WTC11 (cell line): Measurements from ENCODE around the gene ACTG2.

Source experiments
- ARID4B ChIP-seq: sonication (generic); formaldehyde crosslinking; IDR thresholded peaks from 2 replicates; pipeline ENCODE4 v1.8.0; 2023; ENCODE audit warnings: missing genetic modification reagents, mild to moderate bottlenecking, borderline replicate concordance
- CREB1 ChIP-seq: sonication (generic); formaldehyde crosslinking; IDR thresholded peaks from 2 replicates; pipeline ENCODE4 v1.8.0; 2023; ENCODE audit warnings: mild to moderate bottlenecking, missing genetic modification reagents
- E2F1 ChIP-seq: sonication (generic); formaldehyde crosslinking; IDR thresholded peaks from 2 replicates; pipeline ENCODE4 v1.8.0; 2022; ENCODE audit warnings: mild to moderate bottlenecking, missing genetic modification reagents
- FOXJ3 ChIP-seq: sonication (generic); formaldehyde crosslinking; IDR thresholded peaks from 2 replicates; pipeline ENCODE4 v1.9.0; 2021; ENCODE audit warnings: missing genetic modification reagents, mild to moderate bottlenecking, borderline replicate concordance
- IRF1 ChIP-seq: sonication (generic); formaldehyde crosslinking; IDR thresholded peaks from 2 replicates; pipeline ENCODE4 v1.8.0; 2023; ENCODE audit warnings: missing genetic modification reagents
- JUN ChIP-seq: sonication (generic); formaldehyde crosslinking; IDR thresholded peaks from 2 replicates; pipeline ENCODE4 v1.8.0; 2023; ENCODE audit warnings: mild to moderate bottlenecking, missing genetic modification reagents
- KAT7 ChIP-seq: sonication (generic); formaldehyde crosslinking; IDR thresholded peaks from 2 replicates; pipeline ENCODE4 v1.8.1; 2023; ENCODE audit warnings: missing genetic modification reagents, mild to moderate bottlenecking, borderline replicate concordance
- NFYB ChIP-seq: sonication (generic); formaldehyde crosslinking; conservative IDR thresholded peaks from 2 replicates; pipeline ENCODE4 v1.8.0; 2022; ENCODE audit warnings: low read depth, missing genetic modification reagents
- NR3C1 ChIP-seq: sonication (generic); formaldehyde crosslinking; conservative IDR thresholded peaks from 2 replicates; pipeline ENCODE4 v1.8.1; 2023; ENCODE audit warnings: low read depth, mild to moderate bottlenecking, missing genetic modification reagents
- ZNF138 ChIP-seq: sonication (generic); formaldehyde crosslinking; conservative IDR thresholded peaks from 2 replicates; pipeline ENCODE4 v1.8.1; 2022; ENCODE audit warnings: mild to moderate bottlenecking, moderate library complexity, missing genetic modification reagents
- ZNF263 ChIP-seq: sonication (generic); formaldehyde crosslinking; IDR thresholded peaks from 2 replicates; pipeline ENCODE4 v1.8.1; 2022; ENCODE audit warnings: low read depth, mild to moderate bottlenecking, moderate library complexity, missing genetic modification reagents
- TF ChIP-seq, protein P1 (sequence below): fragments of 200-600 bp; IDR thresholded peaks from 2 replicates; pipeline ENCODE4 v1.8.0; 2022; ENCODE audit warnings: antibody characterized with exemption

DNA sequence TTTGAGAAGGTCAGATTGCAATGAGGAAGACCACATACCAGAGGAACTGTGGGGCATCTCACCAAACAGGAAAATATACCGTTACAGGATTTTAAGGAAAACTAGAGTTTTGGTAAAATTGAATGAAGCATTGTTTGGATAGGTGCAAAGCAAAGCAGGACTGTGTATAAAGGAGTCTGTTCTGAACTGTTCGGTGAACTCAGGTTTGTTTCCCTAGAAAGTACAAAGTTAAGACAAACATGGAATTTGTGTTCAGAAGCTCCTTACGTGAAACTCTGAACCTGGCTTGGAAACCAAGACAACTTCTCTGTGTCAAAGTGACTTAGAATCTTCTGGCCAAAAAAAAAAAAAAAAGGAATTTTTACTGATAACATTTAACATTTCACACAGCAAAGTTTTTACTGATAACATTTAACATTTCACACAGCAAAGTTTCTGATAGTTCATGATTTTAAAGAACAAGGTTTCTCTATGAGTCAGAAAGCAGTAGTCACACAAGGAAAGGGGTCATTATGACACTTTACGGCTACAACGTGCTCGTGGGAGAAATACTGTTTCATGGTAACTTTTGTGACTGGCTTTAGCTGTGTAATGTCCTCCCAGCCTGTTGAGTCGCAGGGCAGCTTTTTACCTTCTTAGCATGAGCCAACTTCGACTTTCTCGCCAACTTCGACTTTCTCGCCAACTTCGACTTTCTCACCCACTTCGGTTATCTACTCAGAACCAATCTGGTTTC lies 70.7 kb downstream of the ACTG2 start:
- TF ChIP-seq, protein P1, sequence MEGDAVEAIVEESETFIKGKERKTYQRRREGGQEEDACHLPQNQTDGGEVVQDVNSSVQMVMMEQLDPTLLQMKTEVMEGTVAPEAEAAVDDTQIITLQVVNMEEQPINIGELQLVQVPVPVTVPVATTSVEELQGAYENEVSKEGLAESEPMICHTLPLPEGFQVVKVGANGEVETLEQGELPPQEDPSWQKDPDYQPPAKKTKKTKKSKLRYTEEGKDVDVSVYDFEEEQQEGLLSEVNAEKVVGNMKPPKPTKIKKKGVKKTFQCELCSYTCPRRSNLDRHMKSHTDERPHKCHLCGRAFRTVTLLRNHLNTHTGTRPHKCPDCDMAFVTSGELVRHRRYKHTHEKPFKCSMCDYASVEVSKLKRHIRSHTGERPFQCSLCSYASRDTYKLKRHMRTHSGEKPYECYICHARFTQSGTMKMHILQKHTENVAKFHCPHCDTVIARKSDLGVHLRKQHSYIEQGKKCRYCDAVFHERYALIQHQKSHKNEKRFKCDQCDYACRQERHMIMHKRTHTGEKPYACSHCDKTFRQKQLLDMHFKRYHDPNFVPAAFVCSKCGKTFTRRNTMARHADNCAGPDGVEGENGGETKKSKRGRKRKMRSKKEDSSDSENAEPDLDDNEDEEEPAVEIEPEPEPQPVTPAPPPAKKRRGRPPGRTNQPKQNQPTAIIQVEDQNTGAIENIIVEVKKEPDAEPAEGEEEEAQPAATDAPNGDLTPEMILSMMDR, result no peak
- TF ChIP-seq IRF1 (CRISPR knock-in tag), result no peak
- TF ChIP-seq ARID4B (CRISPR knock-in tag), result no peak
- no peak for TF ChIP-seq NFYB
- no peak for TF ChIP-seq CREB1
- TF ChIP-seq JUN (CRISPR knock-in tag), result no peak
- TF ChIP-seq FOXJ3 (CRISPR knock-in tag), result no peak
- TF ChIP-seq NR3C1 (CRISPR knock-in tag), result no peak
- no peak for TF ChIP-seq KAT7
- TF ChIP-seq E2F1 (CRISPR knock-in tag), result no peak
- no peak for TF ChIP-seq ZNF263 (CRISPR knock-in tag)
- no peak for TF ChIP-seq ZNF138 (CRISPR knock-in tag)
